ENCODE measurements around the gene ECSIT.

The ECSIT gene

DNA sequence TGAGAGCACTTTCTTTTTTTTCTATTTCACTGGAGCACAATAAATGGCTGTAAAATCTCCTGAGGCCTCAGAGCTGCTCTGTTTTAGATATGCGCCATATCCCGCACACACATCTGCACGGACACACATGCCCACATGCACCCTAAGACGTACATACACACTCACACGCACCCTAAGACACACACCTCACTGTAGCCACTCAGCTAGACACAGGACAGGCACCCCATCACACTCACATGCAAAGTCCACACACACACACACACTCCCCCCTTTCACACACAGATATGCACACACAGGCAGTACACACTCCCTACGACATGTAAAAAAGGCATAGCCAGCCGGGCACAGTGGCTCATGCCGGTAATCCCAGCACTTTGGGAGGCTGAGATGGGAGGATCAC lies 21.3 kb upstream of the ECSIT start:
- DNase-seq (ENCODE audit: low read depth), result no peak

DNA sequence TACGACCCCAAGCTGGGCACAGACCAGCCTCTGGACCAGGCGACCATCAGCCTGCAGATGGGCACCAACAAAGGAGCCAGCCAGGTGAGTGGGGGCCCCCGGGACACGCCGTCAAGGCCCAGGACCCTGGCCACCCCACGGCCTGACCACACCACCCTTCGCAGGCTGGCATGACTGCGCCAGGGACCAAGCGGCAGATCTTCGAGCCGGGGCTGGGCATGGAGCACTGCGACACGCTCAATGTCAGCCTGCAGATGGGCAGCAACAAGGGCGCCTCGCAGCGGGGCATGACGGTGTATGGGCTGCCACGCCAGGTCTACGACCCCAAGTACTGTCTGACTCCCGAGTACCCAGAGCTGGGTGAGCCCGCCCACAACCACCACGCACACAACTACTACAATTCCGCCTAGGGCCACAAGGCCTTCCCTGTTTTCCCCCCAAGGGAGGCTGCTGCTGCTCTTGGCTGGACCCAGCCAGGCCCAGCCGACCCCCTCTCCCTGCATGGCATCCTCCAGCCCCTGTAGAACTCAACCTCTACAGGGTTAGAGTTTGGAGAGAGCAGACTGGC lies 20.5 kb upstream of the ECSIT start:
- no peak for DNase-seq (ENCODE audit: low read depth)

DNA sequence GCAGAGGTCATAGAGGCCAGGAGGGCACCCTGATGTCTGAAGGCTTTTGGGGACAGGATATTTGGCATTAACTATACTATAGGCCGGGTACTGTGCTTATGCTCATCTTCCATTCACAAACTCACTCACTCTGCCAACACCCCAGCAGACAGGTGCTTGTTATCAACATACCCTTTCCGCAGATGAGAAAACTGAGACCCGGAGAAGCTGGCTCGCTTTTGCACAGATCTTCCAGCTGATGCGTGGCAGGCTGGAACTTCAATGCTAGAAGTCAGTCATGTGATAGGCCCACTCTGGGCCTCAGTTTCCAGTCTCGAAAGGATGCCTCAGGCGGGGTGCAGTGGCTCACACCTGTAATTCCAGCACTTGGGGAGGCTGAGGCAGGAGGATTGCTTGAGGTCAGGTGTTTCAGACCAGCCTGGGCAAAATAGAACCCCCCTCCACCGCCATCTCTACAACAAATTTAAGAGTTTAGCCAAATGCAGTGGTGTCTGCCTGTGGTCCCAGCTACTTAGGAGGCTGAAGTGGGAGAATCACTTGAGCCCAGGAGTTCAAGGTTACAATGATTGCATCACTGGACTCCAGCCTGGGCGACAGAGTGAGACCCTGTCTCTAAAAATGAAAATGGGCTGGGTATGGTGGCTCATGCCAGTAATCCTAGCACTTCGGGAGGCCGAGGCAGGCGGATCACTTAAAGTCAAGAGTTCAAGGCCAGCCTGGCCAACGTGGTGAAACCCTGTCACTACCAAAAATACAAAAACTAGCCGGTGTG lies 19.2 kb upstream of the ECSIT start:
- DNase-seq (ENCODE audit: low read depth), result no peak

DNA sequence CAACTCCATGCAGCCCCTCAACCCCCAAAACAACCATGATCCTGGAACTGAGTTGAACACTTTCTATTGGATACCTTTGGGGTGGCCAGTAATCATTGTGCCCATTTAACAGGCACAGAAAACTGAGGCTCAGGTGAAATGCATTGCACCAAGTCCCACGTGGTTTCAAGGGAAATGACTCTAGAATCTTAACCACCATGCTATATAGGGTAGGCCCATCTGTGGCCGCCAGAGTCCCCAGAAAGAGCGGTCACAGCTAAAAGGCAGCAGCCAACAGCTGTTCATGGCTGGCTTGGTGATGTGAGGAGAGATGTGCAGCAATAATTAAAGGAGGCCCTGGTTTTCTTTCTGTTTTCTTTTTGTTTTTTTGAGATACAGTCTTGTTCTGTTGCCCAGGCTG lies 12.3 kb upstream of the ECSIT start:
- DNase-seq (ENCODE audit: low read depth), result no peak

DNA sequence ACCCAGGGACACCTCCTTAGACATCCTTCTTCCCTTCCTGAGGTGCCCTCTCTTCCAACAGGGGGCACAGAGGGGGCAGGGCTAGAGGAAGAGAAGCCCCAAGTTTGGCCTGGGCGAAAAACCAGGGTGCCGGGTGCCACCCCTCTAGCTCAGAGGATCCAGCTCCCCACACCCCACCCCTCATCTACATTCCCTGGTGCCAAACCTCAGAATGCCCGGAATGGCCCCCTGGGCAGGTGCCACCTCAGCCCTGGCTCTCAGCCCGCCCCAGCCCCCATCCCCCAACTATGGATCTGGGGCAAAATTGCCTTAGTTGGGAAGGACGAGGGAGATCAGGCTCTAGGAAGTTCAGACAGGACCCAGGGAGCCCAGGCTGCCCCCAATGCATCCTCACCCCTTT lies 11.7 kb upstream of the ECSIT start:
- DNase-seq (ENCODE audit: low read depth), result no peak

DNA sequence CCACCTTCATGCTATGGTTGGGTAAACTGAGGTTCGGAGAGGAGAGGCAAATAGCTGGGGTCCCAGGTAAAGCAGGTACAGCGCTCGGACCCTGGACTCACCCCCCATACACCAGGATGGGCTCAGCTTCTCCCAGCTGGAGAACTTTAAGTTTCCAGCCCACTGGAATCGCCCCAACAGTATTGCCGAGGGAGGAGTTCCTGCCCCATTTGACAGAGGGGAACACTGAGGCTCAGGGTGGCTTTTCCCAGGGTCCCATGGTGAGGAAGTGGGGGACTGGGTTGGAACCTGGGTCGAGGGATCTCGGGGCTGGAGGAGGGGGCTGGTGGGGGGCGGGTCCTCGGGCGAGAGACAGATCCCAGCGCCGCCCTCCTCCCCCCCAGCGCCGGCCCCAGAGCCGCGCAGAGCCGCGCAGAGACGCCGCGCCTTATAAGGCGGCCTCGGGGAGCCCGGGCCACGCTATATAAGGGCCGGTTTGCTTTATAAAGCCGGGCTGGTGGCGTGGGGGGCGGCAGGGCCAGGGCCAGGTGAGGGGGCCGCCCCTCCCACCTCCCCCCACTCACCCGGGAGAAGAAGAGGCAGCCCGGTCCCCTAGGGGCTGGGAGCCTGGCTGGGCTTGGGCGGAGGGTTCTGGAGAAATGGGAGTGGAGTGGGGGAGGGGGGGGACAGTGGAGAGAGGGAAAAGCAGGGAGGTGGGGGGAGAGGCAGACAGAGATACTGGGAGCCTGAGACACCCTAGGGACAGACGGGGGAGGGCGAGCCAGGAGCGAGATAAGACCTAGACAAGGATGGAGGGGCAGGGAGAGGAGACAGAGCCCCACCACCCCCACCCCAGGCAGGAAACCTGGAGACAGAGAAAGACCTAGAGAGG lies 10.8 kb upstream of the ECSIT start:
- no peak for DNase-seq (ENCODE audit: low read depth)

DNA sequence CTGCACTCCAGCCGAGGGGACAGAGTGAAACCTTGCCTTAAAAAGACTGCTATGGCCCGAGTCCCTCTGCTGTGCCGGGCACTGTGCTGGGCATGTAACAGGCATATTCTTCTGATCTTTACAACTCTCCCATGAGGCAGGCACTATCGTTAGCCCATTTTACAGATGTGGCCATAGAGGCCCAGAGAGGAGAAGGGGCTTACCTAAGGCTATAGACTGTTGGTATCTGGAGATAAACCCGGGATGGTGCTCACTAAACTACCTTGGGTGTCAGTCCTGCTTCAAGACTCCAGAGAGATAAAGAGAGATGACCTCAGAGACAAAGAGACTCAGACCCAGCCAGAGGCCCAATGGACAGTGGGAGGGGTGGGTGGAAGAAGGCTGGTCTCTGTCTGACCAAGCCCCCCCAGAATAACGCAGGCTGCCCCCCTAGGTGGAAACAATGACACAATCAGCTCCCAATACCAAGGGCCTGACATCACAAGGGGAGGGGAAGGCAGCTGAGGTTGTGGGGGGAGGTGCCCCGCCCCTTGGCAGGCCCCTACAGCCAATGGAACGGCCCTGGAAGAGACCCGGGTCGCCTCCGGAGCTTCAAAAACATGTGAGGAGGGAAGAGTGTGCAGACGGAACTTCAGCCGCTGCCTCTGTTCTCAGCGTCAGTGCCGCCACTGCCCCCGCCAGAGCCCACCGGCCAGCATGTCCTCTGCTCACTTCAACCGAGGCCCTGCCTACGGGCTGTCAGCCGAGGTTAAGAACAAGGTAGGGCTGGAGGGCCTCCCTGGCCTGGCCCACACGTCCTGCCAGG lies 9.5 kb upstream of the ECSIT start, which contains the start of gene CNN1:
CNN1 (plus strand) TSS at position 620 of the 805 bp plus-strand sequence; CDS start at position 697, 77 bp downstream.
- no peak for DNase-seq (ENCODE audit: low read depth)

DNA sequence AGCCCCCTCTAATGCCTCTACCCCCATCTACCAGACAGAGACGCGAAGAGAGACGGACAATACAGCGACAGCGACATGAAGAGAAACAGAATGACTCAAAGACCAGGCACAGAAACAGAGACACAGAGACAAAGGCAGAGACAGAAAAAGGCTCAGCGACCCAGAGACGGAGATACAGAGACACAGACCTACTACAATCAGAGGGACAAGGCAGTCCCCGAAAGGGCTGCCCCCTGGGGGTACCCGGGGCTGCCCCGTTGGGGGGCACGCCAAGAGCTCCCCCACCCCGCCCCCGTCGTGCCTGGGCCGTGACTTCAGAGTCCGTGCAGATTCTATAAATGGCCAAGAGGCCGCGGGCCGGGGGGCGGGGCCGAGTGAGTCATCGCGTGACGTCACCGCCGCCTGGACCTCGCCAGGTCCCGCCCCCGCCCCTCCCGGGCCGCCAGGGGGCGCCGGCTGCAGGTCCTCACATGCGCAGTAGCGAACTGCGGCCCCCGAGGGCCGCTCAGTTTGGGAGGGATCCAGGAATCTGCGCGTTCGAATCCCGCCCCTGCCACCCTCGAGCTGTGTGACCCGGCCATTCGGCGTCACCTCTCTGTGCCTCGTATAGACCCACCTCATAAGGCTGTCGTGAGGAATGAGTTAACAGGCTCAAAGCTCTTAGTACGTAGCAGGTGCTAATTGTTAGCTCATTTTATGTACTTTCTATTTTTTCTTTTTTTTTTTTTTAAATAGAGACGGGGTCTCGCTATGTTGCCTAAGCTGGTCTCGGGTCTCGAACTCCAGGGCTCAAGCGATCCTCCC lies 7.1 kb upstream of the ECSIT start:
- peak; percentile 76 for DNase-seq (ENCODE audit: low read depth)

DNA sequence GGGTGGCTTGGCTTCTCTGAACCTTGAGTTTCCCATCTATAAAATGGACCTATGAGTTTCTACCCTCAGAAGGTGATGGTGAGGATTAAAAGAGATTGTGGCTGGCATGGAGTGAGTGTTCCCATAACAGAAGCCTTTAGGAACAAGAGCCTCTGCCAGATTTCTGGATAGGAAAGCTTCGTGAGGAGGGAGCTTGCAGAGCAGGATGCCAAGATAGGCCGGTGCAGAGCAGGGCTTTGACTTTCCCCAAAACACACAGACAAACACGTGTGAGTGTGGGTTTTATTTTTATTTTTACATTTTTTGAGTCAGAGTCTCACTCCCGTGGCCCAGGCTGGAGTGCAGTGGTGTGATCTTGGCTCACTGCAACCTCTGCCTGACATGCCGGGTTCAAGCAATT lies 6.0 kb upstream of the ECSIT start:
- no peak for DNase-seq (ENCODE audit: low read depth)

DNA sequence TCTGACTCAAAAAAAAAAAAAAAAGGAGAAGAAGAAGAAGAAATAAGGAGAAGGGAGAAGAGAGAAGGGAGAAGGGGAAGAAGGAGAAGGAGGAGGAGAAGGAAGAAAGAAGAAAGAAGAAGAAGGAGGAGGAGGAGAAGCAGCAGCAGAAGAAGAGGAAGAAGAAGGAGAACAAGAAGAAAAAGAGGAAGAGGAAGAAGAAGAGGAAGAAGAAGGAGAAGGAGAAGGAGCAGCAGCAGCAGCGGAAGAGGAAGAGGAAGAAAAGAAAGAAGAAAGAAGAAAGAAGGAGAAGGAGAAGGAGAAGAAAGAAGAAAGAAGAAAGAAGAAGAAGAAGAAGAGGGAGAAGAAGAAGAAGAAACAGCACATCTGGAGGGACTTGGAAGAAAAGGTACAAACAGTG lies 5.6 kb upstream of the ECSIT start:
- DNase-seq (ENCODE audit: low read depth), result no peak

DNA sequence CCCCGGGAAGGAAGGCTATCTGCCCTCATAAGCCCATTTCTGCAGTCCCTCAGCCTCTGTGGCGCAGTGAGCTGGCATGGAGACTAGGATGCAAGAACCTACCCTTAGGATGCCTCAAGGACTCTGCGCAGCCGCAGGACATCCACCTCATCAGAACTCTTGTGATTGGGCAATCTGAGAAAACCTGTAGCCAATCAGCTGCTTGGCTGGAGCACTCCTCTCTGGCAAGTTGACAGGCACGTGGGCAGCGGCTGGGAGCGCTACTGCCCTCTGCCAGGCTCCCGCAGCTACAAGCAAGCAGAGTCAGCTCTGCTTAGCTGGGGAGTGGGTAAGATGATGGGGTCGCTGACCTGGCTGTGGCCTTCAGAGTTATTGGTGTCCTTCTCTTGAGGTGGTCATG lies 1.5 kb upstream of the ECSIT start:
- no peak for DNase-seq (ENCODE audit: low read depth)

DNA sequence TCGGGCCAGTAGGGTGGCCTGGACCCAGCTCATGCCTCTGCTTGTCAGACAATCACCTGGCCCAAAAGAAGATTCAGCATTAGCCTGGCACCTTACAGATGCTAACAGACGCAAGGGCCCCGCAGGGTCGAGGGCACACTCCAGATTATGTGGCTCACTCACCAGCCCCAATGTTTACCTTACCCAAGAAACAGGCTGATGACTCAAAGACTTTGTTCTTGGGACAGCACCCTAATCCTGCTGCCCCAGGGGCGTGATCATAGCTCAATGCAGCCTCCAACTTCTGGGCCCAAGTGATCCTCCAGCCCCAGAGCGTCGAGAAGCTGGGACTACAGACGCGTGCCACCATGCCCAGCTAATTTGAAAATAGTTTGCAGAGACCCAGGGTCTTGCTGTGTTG lies 9.8 kb downstream of the ECSIT start:
- DNase-seq (ENCODE audit: low read depth), result no peak

DNA sequence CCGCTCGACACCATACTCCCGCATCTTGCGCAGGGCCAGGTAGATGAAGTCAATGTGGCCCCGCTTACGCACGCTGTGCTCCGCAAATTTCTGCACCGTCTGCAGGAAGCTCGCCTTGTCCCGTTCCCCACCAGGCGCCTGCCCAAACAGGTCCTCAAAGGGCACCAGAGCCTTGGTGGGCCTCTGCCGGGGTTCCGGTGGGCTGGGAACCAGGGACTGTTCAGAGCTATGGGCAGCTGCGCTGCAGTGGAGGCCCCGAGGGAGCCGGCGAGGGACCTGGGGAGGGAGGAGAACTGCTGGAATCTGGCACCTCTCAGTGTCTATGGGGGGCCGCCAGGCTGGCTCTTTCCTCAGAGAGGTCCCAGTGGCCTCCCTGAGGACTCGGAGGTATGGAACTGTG lies 15.0 kb downstream of the ECSIT start:
- DNase-seq (ENCODE audit: low read depth), result no peak

DNA sequence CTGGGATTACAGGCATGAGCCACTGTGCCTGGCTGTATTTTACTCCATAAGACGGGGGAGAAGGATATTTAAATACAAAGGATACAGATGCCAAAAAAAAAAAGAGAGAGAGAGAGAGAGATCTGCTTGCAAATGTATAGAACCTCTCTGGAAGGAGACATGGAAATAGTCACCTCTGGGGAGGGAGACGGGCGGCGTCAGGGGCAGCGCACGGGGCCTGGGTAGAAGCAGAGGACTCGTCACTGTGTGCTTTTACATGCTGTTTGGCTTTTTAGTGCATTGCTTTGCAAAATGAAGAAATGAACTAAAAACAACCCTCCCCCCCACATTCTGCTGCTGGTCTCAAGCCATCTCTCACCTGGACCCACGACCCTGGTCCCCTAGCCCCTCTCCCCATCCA lies 18.5 kb downstream of the ECSIT start:
- no peak for DNase-seq (ENCODE audit: low read depth)

DNA sequence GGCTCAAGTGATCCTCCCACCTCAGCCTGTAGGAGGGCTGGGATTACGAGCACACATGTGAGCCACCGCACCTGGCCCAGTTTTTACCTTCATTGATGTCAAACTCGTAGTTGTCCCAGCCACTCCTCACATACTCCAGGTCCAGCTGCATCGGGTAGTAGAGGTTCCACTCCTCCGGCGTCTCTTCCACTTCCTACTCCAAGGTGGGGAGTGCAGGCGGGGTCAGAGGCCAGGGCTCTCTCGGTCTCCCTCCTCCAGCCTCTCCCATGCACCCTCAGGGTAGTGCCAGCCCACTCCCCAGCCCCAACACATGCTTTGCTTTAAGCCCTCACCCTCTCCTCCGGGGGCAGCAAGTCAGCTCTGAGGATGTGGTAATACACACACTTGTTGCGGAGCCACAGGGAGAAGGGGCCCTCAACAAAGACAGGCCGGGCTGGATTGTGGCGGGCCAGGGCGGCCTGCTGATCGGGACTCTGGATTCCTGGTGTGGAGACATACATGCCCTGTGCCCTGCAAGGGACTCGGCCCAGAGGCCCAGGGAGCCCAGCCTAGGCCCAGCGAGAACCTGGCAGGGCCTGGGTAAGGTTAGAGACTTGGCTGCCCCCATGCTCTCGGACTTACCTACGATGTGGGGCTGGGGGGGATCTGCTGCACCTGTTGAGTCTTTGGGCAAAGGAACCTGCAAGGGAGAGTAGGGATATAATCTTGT lies 21.4 kb downstream of the ECSIT start:
- no peak for DNase-seq (ENCODE audit: low read depth)

DNA sequence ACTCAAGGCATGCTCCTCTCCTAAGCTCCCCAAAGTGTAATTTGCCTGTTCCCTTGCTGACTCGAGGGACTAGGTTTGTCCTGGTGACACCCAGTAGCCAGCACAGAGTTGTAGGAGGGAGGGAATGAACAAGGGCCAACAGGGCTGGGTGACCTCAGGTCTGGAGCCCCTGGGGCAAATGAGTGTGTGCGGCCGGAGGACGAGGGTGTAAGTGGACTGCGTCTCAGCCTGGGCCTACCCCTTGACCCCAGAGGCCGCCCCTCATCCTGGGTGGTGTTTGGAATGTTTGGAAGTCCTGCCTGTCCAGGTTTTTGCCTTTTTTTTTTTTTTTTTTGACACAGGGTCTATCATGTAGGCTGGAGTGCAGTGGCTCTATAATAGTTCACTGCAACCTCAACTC lies 22.0 kb downstream of the ECSIT start:
- DNase-seq (ENCODE audit: low read depth), result no peak

DNA sequence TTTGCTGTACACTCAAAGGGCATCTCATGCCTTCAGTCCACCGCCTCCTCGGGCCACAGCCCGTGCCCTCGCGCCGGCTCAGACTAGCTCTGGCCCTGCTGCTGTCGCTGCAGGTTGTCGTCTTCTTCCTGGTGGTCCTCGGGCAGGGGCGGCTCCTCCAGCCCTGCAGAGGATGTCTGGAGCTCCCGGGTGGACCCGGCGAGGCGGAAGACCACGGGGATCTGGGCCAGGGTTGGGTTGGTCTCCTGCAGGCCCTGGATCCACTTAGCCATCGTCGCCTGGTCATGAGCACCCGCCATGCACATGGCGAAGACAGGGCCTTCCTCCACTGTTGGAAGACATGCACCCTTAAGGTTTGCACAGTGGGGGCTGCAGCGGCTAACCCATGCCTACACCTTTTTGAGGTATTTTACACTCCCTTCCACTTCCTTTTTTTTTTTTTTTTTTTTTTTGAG lies 22.8 kb downstream of the ECSIT start:
- DNase-seq (ENCODE audit: low read depth), result no peak

DNA sequence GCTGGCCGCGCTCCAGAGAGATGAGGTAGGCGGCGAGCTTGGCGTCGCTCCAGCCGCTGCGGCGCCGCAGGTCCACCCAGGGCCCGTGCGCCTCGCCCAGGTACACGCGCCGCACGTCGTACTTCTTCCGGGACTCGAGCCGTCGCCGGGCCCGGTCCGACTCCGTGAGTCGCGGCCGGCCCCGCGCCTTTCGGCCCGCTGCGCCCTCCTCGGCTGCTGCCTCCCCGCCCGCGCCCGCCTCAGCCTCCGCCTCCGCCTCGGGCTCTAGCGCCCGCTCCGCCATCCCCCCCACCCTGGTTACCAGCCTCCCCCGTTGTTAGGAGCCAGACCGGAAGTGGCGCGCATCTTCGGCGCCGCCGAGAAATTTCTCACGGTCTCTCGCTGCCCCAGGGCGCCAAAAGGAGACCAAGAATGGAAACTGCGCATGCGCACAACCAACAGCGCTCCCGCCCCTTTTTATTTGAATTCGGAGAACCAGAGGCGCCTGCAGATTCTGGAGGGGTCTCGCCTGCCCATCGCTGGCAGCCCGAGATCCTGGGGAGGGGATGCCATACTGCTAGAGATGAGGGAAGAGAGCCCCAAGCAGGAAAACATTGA lies 23.3 kb downstream of the ECSIT start, which contains the start of gene ZNF653:
ZNF653 (minus strand) TSS at position 336 of the 597 bp plus-strand sequence; CDS start at position 283, 53 bp downstream.
- peak; percentile 92 for DNase-seq (ENCODE audit: low read depth)

DNA sequence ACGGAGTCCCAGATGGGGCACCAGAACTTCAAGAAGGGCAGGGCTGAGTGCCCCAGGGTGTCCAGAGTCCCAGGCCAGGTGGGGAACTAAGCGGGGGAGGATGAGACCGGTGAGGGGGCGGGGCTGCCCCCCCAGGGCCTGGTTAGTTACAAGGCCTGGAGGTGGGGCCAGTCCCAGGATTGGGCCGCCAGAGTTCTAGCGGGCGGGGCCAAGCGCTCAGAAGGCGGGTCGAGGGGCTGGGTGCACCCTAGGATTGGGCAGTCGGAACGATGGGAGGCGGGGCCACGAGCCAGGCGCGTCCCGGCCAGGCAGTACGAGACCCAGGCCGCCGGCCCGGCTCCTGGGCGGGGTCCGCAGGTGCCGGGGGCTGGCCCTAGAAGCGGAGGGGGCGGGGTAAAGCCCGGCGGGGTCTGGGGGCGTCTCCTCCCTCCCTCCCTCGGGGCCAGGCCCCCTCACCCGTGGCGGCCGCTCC lies 23.9 kb downstream of the ECSIT start:
- DNase-seq (ENCODE audit: low read depth), result peak; percentile 94

DNA sequence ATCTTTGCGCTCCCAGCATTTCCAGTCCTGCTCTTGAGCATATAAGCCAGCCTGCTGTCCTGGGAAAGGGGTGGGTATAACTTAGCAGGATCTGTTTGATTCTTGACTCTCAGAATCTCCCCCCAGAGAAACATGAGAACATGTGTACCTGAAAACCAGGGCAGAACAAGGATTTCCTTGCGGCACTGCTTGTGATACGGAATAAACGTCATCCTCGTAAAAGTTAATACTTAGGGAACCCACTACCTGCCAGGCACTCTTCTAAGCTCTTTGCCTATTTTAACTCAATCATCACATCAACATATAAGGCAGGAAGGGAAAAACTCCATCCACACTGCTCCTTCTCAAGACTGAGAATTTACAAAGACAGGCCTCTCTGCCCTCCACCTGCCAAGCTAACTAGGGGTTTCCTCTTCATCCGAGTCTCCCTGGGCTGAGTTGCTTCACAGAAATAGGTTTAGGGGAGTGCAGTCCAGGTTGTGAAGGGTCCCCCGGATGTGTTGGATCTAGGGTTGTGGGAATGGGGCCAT lies 24.4 kb downstream of the ECSIT start:
- no peak for DNase-seq (ENCODE audit: low read depth)
